Sigmoid colon (tissue), 4 donors: ENCODE results near the gene SCG2.

Experiments used
- CTCF ChIP-seq, 4 experiments: fragments of 450-650 bp in 3 of 4; fragments of 200-600 bp in 1 of 4; IDR thresholded peaks; one replicate each; pipeline ENCODE4 v1.5.1; 2016 to 2019; ENCODE audit warnings: antibody characterized with exemption in 4 of 4, mild to moderate bottlenecking in 3 of 4, moderate library complexity in 2 of 4
- POLR2A ChIP-seq, 2 donors: fragments of 450-650 bp; IDR thresholded peaks; one replicate each; pipeline ENCODE4 v1.6.1; 2016; ENCODE audit warnings: antibody characterized with exemption in 2 of 2, mild to moderate bottlenecking in 2 of 2, moderate library complexity in 2 of 2
- POLR2AphosphoS5 ChIP-seq, 4 donors: sonication (generic); formaldehyde crosslinking; IDR thresholded peaks; one replicate each; pipeline ENCODE4 v1.6.1; 2017; ENCODE audit warnings: antibody characterized with exemption in 4 of 4

GRCh38 chr2:223587301-223587700, 14.9 kb downstream of the SCG2 start:
- TF ChIP-seq POLR2AphosphoS5 (IDR thresholded peaks at IDR 0.05) (no peak), CTCF (IDR thresholded peaks at IDR 0.05) (no peak), POLR2A (IDR thresholded peaks at IDR 0.05) (no peak)
